Panc1 (cell line): ENCODE results near the gene NFKBIL1.

Experiments
- POLR2AphosphoS5 ChIP-seq: IDR thresholded peaks from 2 replicates; pipeline ENCODE4 v1.6.1; 2012; ENCODE audit warnings: mild to moderate bottlenecking, low read depth, low read length, moderate library complexity
- SIN3A ChIP-seq: IDR thresholded peaks from 2 replicates; pipeline ENCODE4 v1.6.1; 2012; ENCODE audit warnings: low read depth, mild to moderate bottlenecking, low read length, moderate library complexity, borderline replicate concordance; ENCODE audit not compliant: insufficient read depth
- TF ChIP-seq, protein P1 (sequence below): fragments of 450-650 bp; IDR thresholded peaks from 2 replicates; pipeline ENCODE4 v1.5.1; 2017; ENCODE audit warnings: mild to moderate bottlenecking

DNA sequence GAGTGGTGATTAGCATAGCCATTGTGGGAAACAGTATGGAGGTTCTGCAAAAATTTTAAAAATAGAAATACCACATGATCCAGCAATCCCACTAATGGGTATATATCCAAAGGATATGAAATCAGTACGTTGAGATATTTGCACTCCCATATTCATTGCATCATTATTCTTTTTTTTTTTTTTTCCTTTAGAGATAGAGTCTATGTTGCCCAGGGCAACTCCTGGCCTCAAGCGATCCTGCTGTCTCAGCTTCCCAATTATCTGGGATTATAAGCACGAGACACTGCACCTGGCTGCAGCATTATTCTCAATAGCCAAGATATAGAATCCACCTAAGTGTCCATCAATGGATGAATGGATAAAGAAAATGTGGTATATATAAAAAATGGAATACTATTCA, 25.6 kb upstream of the NFKBIL1 start:
- no peak for TF ChIP-seq SIN3A
- TF ChIP-seq, protein P1, sequence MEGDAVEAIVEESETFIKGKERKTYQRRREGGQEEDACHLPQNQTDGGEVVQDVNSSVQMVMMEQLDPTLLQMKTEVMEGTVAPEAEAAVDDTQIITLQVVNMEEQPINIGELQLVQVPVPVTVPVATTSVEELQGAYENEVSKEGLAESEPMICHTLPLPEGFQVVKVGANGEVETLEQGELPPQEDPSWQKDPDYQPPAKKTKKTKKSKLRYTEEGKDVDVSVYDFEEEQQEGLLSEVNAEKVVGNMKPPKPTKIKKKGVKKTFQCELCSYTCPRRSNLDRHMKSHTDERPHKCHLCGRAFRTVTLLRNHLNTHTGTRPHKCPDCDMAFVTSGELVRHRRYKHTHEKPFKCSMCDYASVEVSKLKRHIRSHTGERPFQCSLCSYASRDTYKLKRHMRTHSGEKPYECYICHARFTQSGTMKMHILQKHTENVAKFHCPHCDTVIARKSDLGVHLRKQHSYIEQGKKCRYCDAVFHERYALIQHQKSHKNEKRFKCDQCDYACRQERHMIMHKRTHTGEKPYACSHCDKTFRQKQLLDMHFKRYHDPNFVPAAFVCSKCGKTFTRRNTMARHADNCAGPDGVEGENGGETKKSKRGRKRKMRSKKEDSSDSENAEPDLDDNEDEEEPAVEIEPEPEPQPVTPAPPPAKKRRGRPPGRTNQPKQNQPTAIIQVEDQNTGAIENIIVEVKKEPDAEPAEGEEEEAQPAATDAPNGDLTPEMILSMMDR: no peak
- TF ChIP-seq POLR2AphosphoS5: no peak
